Measurements from ENCODE around the gene SLC2A9. TPM values are rescaled to one million over a fixed set of nuclear protein-coding genes. Genes with fewer than 3 reads are reported as not detected.

Gene SLC2A9
- 19.0 TPM for total RNA-seq
- long read RNA-seq, transcript SLC2A9-201 (12 exons, 1,850 nt), result major isoform, 5 of 36 reads
- long read RNA-seq, partial matches to known transcripts, result 10 of 36 reads
- long read RNA-seq, other reads (novel, unspliced or antisense), result 21 of 36 reads

GRCh38 chr4:10020871-10021652 lies at the start of gene SLC2A9:
TSS of gene SLC2A9 (minus strand) at chr4:10021497. CDS start at chr4:10021429, 68 bp downstream.
- DNase-seq, result no peak
- peaks cover 34% of the 10 kb centered on the region for H3K4me1 ChIP-seq
- TF ChIP-seq CTCF (IDR thresholded peaks at IDR 0.05), result no peak
- intact Hi-C loops (cut with DNase I), result no loop called here
- ATAC-seq, result no peak
- H3K27ac ChIP-seq, result peak within 1 kb of the TSS; percentile 65
- H3K4me3 ChIP-seq, result peak within 1 kb of the TSS; percentile 36
- no peaks in the 10 kb centered on the region for H3K9me3 ChIP-seq
- no peaks in the 10 kb centered on the region for H3K36me3 ChIP-seq
- H3K27me3 ChIP-seq, result no peaks in the 10 kb centered on the region

DNA sequence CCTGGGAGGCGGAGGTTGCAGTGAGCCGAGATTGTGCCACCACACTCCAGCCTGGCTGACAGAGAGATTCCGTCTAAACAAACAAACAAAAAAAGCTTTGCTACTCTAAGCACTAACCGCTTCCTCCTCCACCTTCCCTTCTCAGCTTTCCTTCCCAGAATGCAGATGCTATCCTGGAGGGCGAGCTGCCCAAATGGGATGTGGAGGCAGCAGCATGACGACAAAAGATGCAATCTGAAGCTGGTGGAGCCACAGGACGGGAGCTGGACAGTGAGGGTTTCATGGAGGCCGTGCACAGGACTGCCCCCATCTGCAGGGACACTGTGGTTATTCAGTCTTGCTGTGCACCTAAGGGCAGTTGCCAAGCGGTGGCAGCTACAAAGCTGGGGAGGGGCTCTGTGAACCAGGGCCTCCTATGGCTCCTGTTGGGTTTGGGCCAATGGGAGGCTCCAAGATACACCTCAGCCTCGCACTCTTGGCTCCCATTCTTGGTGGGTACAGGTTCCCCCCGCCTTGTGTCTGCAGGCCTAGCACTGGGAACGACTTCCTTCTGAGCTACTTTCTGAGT lies 47.9 kb upstream of the SLC2A9 start:
- no peak overlapping the region for H3K4me3 ChIP-seq
- intact Hi-C loops (cut with DNase I), result no loop called here
- ATAC-seq, result peak; percentile 35

GRCh38 chr4:10066670-10067651 lies 45.7 kb upstream of the SLC2A9 start:
- ATAC-seq (no peak), DNase-seq (no peak)
- Histone ChIP-seq H3K36me3 (peaks cover 9% of the 10 kb centered on the region), H3K4me1 (peaks cover 10% of the 10 kb centered on the region), H3K9me3 (no peaks in the 10 kb centered on the region), H3K27ac (no peak overlapping the region), H3K27me3 (no peaks in the 10 kb centered on the region), H3K4me3 (no peak overlapping the region)
- no peak for TF ChIP-seq CTCF (IDR thresholded peaks at IDR 0.05)
- intact Hi-C loops (cut with DNase I), result no loop called here

More for the DNA sequence above, 47.9 kb upstream of the SLC2A9 start:
- Histone ChIP-seq H3K4me1 (peaks cover under 1% of the 10 kb centered on the region), H3K9me3 (no peaks in the 10 kb centered on the region), H3K27ac (no peak overlapping the region), H3K36me3 (peaks cover 25% of the 10 kb centered on the region), H3K27me3 (no peaks in the 10 kb centered on the region)
- no peak for DNase-seq
- TF ChIP-seq CTCF (IDR thresholded peaks at IDR 0.05), result no peak

GRCh38 chr4:10066206-10066605 lies 44.9 kb upstream of the SLC2A9 start:
- H3K36me3 ChIP-seq, result peaks cover 9% of the 10 kb centered on the region
- no peak overlapping the region for H3K4me3 ChIP-seq
- ATAC-seq (no peak), DNase-seq (no peak)
- H3K27ac ChIP-seq, result no peak overlapping the region
- H3K4me1 ChIP-seq, result peaks cover 10% of the 10 kb centered on the region
- no peaks in the 10 kb centered on the region for H3K27me3 ChIP-seq
- no peaks in the 10 kb centered on the region for H3K9me3 ChIP-seq
- TF ChIP-seq CTCF (IDR thresholded peaks at IDR 0.05), result no peak
- intact Hi-C loops (cut with DNase I), result no loop called here

GRCh38 chr4:10063544-10064300 lies 42.4 kb upstream of the SLC2A9 start:
- intact Hi-C loops (cut with DNase I), result no loop called here
- peaks cover 10% of the 10 kb centered on the region for H3K4me1 ChIP-seq
- no peak overlapping the region for H3K4me3 ChIP-seq
- H3K9me3 ChIP-seq, result no peaks in the 10 kb centered on the region
- H3K27me3 ChIP-seq, result no peaks in the 10 kb centered on the region
- TF ChIP-seq CTCF (IDR thresholded peaks at IDR 0.05), result peak; percentile 65
- ATAC-seq (peak; percentile 95), DNase-seq (no peak)
- no peak overlapping the region for H3K27ac ChIP-seq
- peaks cover 7% of the 10 kb centered on the region for H3K36me3 ChIP-seq

Measured in upper lobe of right lung (tissue), 1 donor.